Suprapubic skin (tissue), 4 donors: Measurements from ENCODE around the gene XKR3. TPM values are rescaled to one million over a fixed set of nuclear protein-coding genes. Genes with fewer than 3 reads are reported as not detected.
"Not testable (repeated sequence)": the region's sequence is repeated elsewhere in the genome, so short reads cannot be mapped to it uniquely, and the experiment has no call there.

Experiments
- DNase-seq, 2 donors: peaks; one replicate each; pipeline ENCODE4 v3.0.0-alpha.2; 2019; ENCODE audit warnings: low spot score in 2 of 2
- H3K27ac ChIP-seq: fragments of 200-600 bp; sonication (generic); one replicate; pipeline ENCODE4 v1.5.1; 2019
- H3K27me3 ChIP-seq: fragments of 200-600 bp; sonication (generic); one replicate; pipeline ENCODE4 v1.5.1; 2019
- H3K36me3 ChIP-seq: fragments of 200-600 bp; sonication (generic); one replicate; pipeline ENCODE4 v1.5.1; 2019
- H3K4me1 ChIP-seq: fragments of 200-600 bp; sonication (generic); one replicate; pipeline ENCODE4 v1.5.1; 2019
- H3K4me3 ChIP-seq: fragments of 200-600 bp; sonication (generic); one replicate; pipeline ENCODE4 v1.5.1; 2019; ENCODE audit warnings: mild to moderate bottlenecking
- H3K9me3 ChIP-seq: fragments of 200-600 bp; sonication (generic); one replicate; pipeline ENCODE4 v1.5.1; 2019
- CTCF ChIP-seq, 2 donors: fragments of 200-600 bp in 1 of 2; fragments of 450-650 bp in 1 of 2; sonication (generic) in 1 of 2; IDR thresholded peaks; one replicate each; pipeline ENCODE4 v1.5.1; 2016 to 2019; ENCODE audit warnings: antibody characterized with exemption in 2 of 2, mild to moderate bottlenecking in 1 of 2, moderate library complexity in 1 of 2
- EP300 ChIP-seq: sonication (generic); formaldehyde crosslinking; IDR thresholded peaks from one replicate; pipeline ENCODE4 v1.6.1; 2017; ENCODE audit warnings: antibody characterized with exemption
- POLR2A ChIP-seq, 2 donors: fragments of 450-650 bp; IDR thresholded peaks; one replicate each; pipeline ENCODE4 v1.6.1; 2017; ENCODE audit warnings: antibody characterized with exemption in 2 of 2, mild to moderate bottlenecking in 2 of 2, moderate library complexity in 2 of 2
- POLR2AphosphoS5 ChIP-seq, 3 donors: sonication (generic); formaldehyde crosslinking; IDR thresholded peaks; one replicate each; pipeline ENCODE4 v1.6.1; 2017; ENCODE audit warnings: antibody characterized with exemption in 3 of 3
- WGBS: methylation state at CpG from one replicate; pipeline ENCODE4 v1.1.5; 2018; 5-methylcytosine and 5-hydroxymethylcytosine counted together
- total RNA-seq, 4 donors: library from RNA; depleted of rRNA; stranded (reverse); fragments of >200 nt; gene quantifications; one replicate each; pipeline ENCODE4 v1.1.0, GENCODE V29; 2016

XKR3 gene
- total RNA-seq, 4 donors from 2014 or later, result not detected

- DNase-seq, result no peak
- no peak for TF ChIP-seq POLR2AphosphoS5 (IDR thresholded peaks at IDR 0.05)
- no peak for TF ChIP-seq EP300
- no peak for TF ChIP-seq CTCF (IDR thresholded peaks at IDR 0.05)
- TF ChIP-seq POLR2A (IDR thresholded peaks at IDR 0.05), result no peak
- 68% methylated on average over 2 of the region's 2 CpGs for WGBS
- Histone ChIP-seq H3K9me3 (no peaks in the 10 kb centered on the region), H3K4me3 (no peak overlapping the region), H3K4me1 (no peaks in the 10 kb centered on the region), H3K27me3 (no peaks in the 10 kb centered on the region), H3K27ac (no peak overlapping the region), H3K36me3 (no peaks in the 10 kb centered on the region)
Measured at GRCh38 chr22:16804882-16805281, 20.3 kb downstream of the XKR3 start.

- Histone ChIP-seq H3K36me3 (no peaks in the 10 kb centered on the region), H3K4me1 (no peaks in the 10 kb centered on the region), H3K4me3 (no peak overlapping the region), H3K27me3 (no peaks in the 10 kb centered on the region), H3K27ac (no peak overlapping the region), H3K9me3 (no peaks in the 10 kb centered on the region)
- no peak for TF ChIP-seq POLR2A (IDR thresholded peaks at IDR 0.05)
- no peak for TF ChIP-seq POLR2AphosphoS5 (IDR thresholded peaks at IDR 0.05)
- TF ChIP-seq EP300, result no peak
- TF ChIP-seq CTCF (IDR thresholded peaks at IDR 0.05), result no peak
- no peak for DNase-seq
- WGBS, result 91% methylated on average over 4 of the region's 4 CpGs
Measured at GRCh38 chr22:16803255-16803917, 21.8 kb downstream of the XKR3 start.

- Histone ChIP-seq H3K27ac (no peak overlapping the region), H3K4me3 (no peak overlapping the region), H3K4me1 (no peaks in the 10 kb centered on the region), H3K27me3 (no peaks in the 10 kb centered on the region), H3K9me3 (no peaks in the 10 kb centered on the region), H3K36me3 (no peaks in the 10 kb centered on the region)
- DNase-seq, result no peak
- WGBS, result 90% methylated on average over 3 of the region's 3 CpGs
- no peak for TF ChIP-seq POLR2A (IDR thresholded peaks at IDR 0.05)
- TF ChIP-seq POLR2AphosphoS5 (IDR thresholded peaks at IDR 0.05), result no peak
- no peak for TF ChIP-seq EP300
- no peak for TF ChIP-seq CTCF (IDR thresholded peaks at IDR 0.05)
Measured at GRCh38 chr22:16801571-16801970, 23.6 kb downstream of the XKR3 start.

GRCh38 chr22:16801088-16801487 lies 24.1 kb downstream of the XKR3 start:
- DNase-seq, result no peak
- Histone ChIP-seq H3K27me3 (no peaks in the 10 kb centered on the region), H3K27ac (no peak overlapping the region), H3K4me1 (no peaks in the 10 kb centered on the region), H3K9me3 (no peaks in the 10 kb centered on the region), H3K4me3 (no peak overlapping the region), H3K36me3 (no peaks in the 10 kb centered on the region)
- WGBS, result 90% methylated on average over 3 of the region's 3 CpGs
- TF ChIP-seq EP300, result no peak
- TF ChIP-seq POLR2A (IDR thresholded peaks at IDR 0.05), result no peak
- no peak for TF ChIP-seq POLR2AphosphoS5 (IDR thresholded peaks at IDR 0.05)
- TF ChIP-seq CTCF (IDR thresholded peaks at IDR 0.05), result no peak

- DNase-seq, result no peak
- Histone ChIP-seq H3K9me3 (no peaks in the 10 kb centered on the region), H3K36me3 (no peaks in the 10 kb centered on the region), H3K27me3 (no peaks in the 10 kb centered on the region), H3K4me1 (no peaks in the 10 kb centered on the region), H3K27ac (no peak overlapping the region), H3K4me3 (no peak overlapping the region)
- TF ChIP-seq POLR2A (IDR thresholded peaks at IDR 0.05) (no peak), EP300 (no peak), POLR2AphosphoS5 (IDR thresholded peaks at IDR 0.05) (no peak), CTCF (IDR thresholded peaks at IDR 0.05) (no peak)
- 93% methylated on average over 1 of the region's 1 CpG for WGBS
Measured at GRCh38 chr22:16800358-16800757, 24.9 kb downstream of the XKR3 start.

- not testable (repeated sequence) for H3K4me1 ChIP-seq, H3K27me3 ChIP-seq, H3K27ac ChIP-seq, DNase-seq, H3K36me3 ChIP-seq, H3K4me3 ChIP-seq, H3K9me3 ChIP-seq
- 88% methylated on average over 1 of the region's 1 CpG for WGBS
Measured at GRCh38 chr22:16795504-16795903, 29.7 kb downstream of the XKR3 start.
